Neural progenitor cell (in vitro differentiated cells): ENCODE results near the gene RPS27A.
"Not testable (repeated sequence)": the region's sequence is repeated elsewhere in the genome, so short reads cannot be mapped to it uniquely, and the experiment has no call there.

Experiments used
- EZH2 ChIP-seq: fragments of 200-600 bp; sonication (generic); IDR thresholded peaks from 2 replicates; pipeline ENCODE4 v1.6.1; 2017; ENCODE audit warnings: antibody characterized with exemption, mild to moderate bottlenecking, moderate library complexity
- TF ChIP-seq, protein P1 (sequence below): fragments of 200-600 bp; sonication (generic); IDR thresholded peaks from 2 replicates; pipeline ENCODE4 v1.5.1; 2017; ENCODE audit warnings: antibody characterized with exemption, mild to moderate bottlenecking

DNA sequence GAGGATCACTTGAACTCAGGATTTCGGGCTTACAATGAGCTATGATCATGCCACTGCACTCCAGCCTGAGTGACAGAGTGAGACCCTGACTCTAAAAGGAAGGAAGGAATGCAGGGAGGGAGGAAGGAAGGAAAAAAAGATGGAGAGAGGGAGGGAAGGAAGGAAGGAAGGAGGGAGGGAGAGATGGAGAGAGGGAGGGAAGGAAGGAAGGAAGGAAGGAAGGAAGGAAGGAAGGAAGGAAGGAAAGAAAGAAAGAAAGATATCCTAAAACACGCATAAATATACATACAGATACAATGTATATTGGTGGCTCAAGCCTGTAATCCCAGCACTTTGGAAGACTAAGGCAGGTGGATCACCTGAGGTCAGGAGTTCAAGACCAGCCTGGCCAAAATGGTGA, 41.9 kb downstream of the RPS27A start:
- TF ChIP-seq EZH2, result not testable (repeated sequence)
- TF ChIP-seq, protein P1, sequence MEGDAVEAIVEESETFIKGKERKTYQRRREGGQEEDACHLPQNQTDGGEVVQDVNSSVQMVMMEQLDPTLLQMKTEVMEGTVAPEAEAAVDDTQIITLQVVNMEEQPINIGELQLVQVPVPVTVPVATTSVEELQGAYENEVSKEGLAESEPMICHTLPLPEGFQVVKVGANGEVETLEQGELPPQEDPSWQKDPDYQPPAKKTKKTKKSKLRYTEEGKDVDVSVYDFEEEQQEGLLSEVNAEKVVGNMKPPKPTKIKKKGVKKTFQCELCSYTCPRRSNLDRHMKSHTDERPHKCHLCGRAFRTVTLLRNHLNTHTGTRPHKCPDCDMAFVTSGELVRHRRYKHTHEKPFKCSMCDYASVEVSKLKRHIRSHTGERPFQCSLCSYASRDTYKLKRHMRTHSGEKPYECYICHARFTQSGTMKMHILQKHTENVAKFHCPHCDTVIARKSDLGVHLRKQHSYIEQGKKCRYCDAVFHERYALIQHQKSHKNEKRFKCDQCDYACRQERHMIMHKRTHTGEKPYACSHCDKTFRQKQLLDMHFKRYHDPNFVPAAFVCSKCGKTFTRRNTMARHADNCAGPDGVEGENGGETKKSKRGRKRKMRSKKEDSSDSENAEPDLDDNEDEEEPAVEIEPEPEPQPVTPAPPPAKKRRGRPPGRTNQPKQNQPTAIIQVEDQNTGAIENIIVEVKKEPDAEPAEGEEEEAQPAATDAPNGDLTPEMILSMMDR, result not testable (repeated sequence)
